PC-3 (cell line): ENCODE results near the gene SUSD4. TPM values are rescaled to one million over a fixed set of nuclear protein-coding genes. Genes with fewer than 3 reads are reported as not detected.

Source experiments
- ATAC-seq: fragments of 200-7000 bp; cut with Tn5 transposase; 2 replicates; pipeline ENCODE4 v1.9.1; 2020; ENCODE audit warnings: mild to moderate bottlenecking, moderate library complexity
- BruUV-seq: library from RNA; stranded (reverse); fragments of 400-500 nt; replicated peaks from 2 replicates; lab custom pipeline; 2021; lab: Mats Ljungman, UMichigan
- CTCF ChIA-PET: fragments of 300-600 bp; sonication (Branson Sonifier 250); formaldehyde crosslinking; loops from one replicate; lab custom pipeline; 2022; ENCODE audit warnings: antibody characterized with exemption; lab: Charles Lee
- POLR2A ChIA-PET: fragments of 300-600 bp; sonication (Branson Sonifier 250); formaldehyde crosslinking; loops from one replicate; lab custom pipeline; 2022; ENCODE audit warnings: antibody characterized with exemption; ENCODE audit not compliant: unreplicated experiment; lab: Charles Lee
- DNase-seq: peaks from one replicate; pipeline ENCODE4 v3.0.0-alpha.2; 2015
- H2AFZ ChIP-seq: fragments of 300-600 bp; sonication (generic); 2 replicates; pipeline ENCODE4 v1.6.0; 2016; ENCODE audit warnings: antibody characterized with exemption, low read length
- H3F3A ChIP-seq: fragments of 300-600 bp; sonication (generic); one replicate; pipeline ENCODE4 v1.6.0; 2017; ENCODE audit warnings: antibody characterized with exemption, low read length, control low read depth, mild to moderate bottlenecking; ENCODE audit not compliant: unreplicated experiment
- H3K27ac ChIP-seq: fragments of 300-600 bp; sonication (generic); 2 replicates; pipeline ENCODE4 v1.5.1; 2016; ENCODE audit warnings: mild to moderate bottlenecking, low read length
- H3K27me3 ChIP-seq: fragments of 300-600 bp; sonication (generic); 2 replicates; pipeline ENCODE4 v1.6.1; 2016; ENCODE audit warnings: low read length, mixed read lengths
- H3K36me3 ChIP-seq: fragments of 300-600 bp; sonication (generic); 2 replicates; pipeline ENCODE4 v1.6.1; 2016; ENCODE audit warnings: low read depth, mixed run types, low read length, mixed read lengths
- H3K4me1 ChIP-seq: fragments of 300-600 bp; sonication (generic); 2 replicates; pipeline ENCODE4 v1.5.1; 2016; ENCODE audit warnings: low read length; ENCODE audit not compliant: insufficient read depth
- H3K4me2 ChIP-seq: fragments of 300-600 bp; sonication (generic); 2 replicates; pipeline ENCODE4 v1.6.0; 2016; ENCODE audit warnings: low read length
- H3K4me3 ChIP-seq: fragments of 300-600 bp; sonication (generic); 2 replicates; pipeline ENCODE4 v1.5.1; 2016; ENCODE audit warnings: mild to moderate bottlenecking, low read length, mixed read lengths
- H3K79me2 ChIP-seq: fragments of 300-600 bp; sonication (generic); 2 replicates; pipeline ENCODE4 v1.6.1; 2017; ENCODE audit warnings: low read length, mixed read lengths
- H3K9ac ChIP-seq: fragments of 300-600 bp; sonication (generic); 2 replicates; pipeline ENCODE4 v1.6.0; 2016; ENCODE audit warnings: mild to moderate bottlenecking, low read length
- H3K9me2 ChIP-seq: fragments of 300-600 bp; sonication (generic); replicated peaks from 2 replicates; pipeline ENCODE4 v1.6.1; 2016; ENCODE audit warnings: mixed run types, low read length, mixed read lengths
- H3K9me3 ChIP-seq: fragments of 300-600 bp; sonication (generic); 2 replicates; pipeline ENCODE4 v1.6.1; 2016; ENCODE audit warnings: low read length, mixed read lengths
- H4K20me1 ChIP-seq: fragments of 300-600 bp; sonication (generic); 2 replicates; pipeline ENCODE4 v1.6.1; 2016; ENCODE audit warnings: low read length, mixed read lengths
- EZH2 ChIP-seq: fragments of 300-600 bp; sonication (generic); IDR thresholded peaks from one replicate; pipeline ENCODE4 v1.6.1; 2017; ENCODE audit warnings: antibody characterized with exemption, mild to moderate bottlenecking, low read length; ENCODE audit not compliant: unreplicated experiment
- EZH2phosphoT487 ChIP-seq: fragments of 300-600 bp; sonication (generic); IDR thresholded peaks from 2 replicates; pipeline ENCODE4 v1.6.1; 2018; ENCODE audit warnings: mild to moderate bottlenecking, antibody characterized with exemption, low read length, borderline replicate concordance
- intact Hi-C: fragments of 100-400 bp; cut with micrococcal nuclease; formaldehyde crosslinking; loops from 2 replicates; pipeline ENCODE4 v1.9.0; 2023
- total RNA-seq: library from RNA; depleted of rRNA; stranded (reverse); fragments of >200 nt; gene quantifications from 2 replicates; pipeline ENCODE4 v1.2.3, GENCODE V29; 2014
- TF ChIP-seq, protein P1 (sequence below): fragments of 300-600 bp; sonication (generic); conservative IDR thresholded peaks from 2 replicates; pipeline ENCODE4 v1.5.1; 2017; ENCODE audit warnings: antibody characterized with exemption, low read depth, mild to moderate bottlenecking, low read length

SUSD4 gene
- total RNA-seq, 1 experiment from 2014 or later: 5.2 TPM

- H2AFZ ChIP-seq: no peak overlapping the region
- no peaks in the 10 kb centered on the region for H3K9me2 ChIP-seq
- H3K27me3 ChIP-seq: no peaks in the 10 kb centered on the region
- CTCF ChIA-PET: no interaction called here
- H3F3A ChIP-seq: no peaks in the 10 kb centered on the region
- H3K4me2 ChIP-seq: no peak overlapping the region
- no peaks in the 10 kb centered on the region for H3K79me2 ChIP-seq
- no peak overlapping the region for H3K4me3 ChIP-seq
- no peaks in the 10 kb centered on the region for H4K20me1 ChIP-seq
- POLR2A ChIA-PET: no interaction called here
- intact Hi-C loops: no loop called here
- no peaks in the 10 kb centered on the region for H3K9me3 ChIP-seq
- no peak overlapping the region for H3K9ac ChIP-seq
- TF ChIP-seq EZH2phosphoT487: no peak
- TF ChIP-seq EZH2: no peak
- TF ChIP-seq, protein P1, sequence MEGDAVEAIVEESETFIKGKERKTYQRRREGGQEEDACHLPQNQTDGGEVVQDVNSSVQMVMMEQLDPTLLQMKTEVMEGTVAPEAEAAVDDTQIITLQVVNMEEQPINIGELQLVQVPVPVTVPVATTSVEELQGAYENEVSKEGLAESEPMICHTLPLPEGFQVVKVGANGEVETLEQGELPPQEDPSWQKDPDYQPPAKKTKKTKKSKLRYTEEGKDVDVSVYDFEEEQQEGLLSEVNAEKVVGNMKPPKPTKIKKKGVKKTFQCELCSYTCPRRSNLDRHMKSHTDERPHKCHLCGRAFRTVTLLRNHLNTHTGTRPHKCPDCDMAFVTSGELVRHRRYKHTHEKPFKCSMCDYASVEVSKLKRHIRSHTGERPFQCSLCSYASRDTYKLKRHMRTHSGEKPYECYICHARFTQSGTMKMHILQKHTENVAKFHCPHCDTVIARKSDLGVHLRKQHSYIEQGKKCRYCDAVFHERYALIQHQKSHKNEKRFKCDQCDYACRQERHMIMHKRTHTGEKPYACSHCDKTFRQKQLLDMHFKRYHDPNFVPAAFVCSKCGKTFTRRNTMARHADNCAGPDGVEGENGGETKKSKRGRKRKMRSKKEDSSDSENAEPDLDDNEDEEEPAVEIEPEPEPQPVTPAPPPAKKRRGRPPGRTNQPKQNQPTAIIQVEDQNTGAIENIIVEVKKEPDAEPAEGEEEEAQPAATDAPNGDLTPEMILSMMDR: no peak
- no peak overlapping the region for H3K27ac ChIP-seq
- no peak for DNase-seq
- no peaks in the 10 kb centered on the region for H3K36me3 ChIP-seq
- no peak for ATAC-seq
- no peaks in the 10 kb centered on the region for H3K4me1 ChIP-seq
- no TSS peak for BruUV-seq
Observed at GRCh38 chr1:223202376-223203033, 161.5 kb downstream of the SUSD4 start.

GRCh38 chr1:223201967-223202366 lies 162.0 kb downstream of the SUSD4 start:
- Histone ChIP-seq H3F3A (no peaks in the 10 kb centered on the region), H3K9me2 (no peaks in the 10 kb centered on the region), H3K9ac (no peak overlapping the region), H3K4me2 (no peak overlapping the region), H3K4me1 (no peaks in the 10 kb centered on the region), H3K4me3 (no peak overlapping the region), H2AFZ (no peak overlapping the region), H4K20me1 (no peaks in the 10 kb centered on the region), H3K27ac (no peak overlapping the region), H3K9me3 (no peaks in the 10 kb centered on the region), H3K27me3 (no peaks in the 10 kb centered on the region), H3K79me2 (no peaks in the 10 kb centered on the region), H3K36me3 (no peaks in the 10 kb centered on the region)
- BruUV-seq: no TSS peak
- TF ChIP-seq, protein P1: no peak
- no peak for TF ChIP-seq EZH2
- TF ChIP-seq EZH2phosphoT487: no peak
- ChIA-PET POLR2A (no interaction called here), CTCF (no interaction called here)
- intact Hi-C loops: no loop called here
- DNase-seq: no peak
- no peak for ATAC-seq

GRCh38 chr1:223200903-223201302 lies 163.1 kb downstream of the SUSD4 start:
- no peaks in the 10 kb centered on the region for H3K9me2 ChIP-seq
- POLR2A ChIA-PET: no interaction called here
- CTCF ChIA-PET: no interaction called here
- H3K4me3 ChIP-seq: no peak overlapping the region
- no peaks in the 10 kb centered on the region for H3K4me1 ChIP-seq
- no peaks in the 10 kb centered on the region for H3K79me2 ChIP-seq
- no TSS peak for BruUV-seq
- H3K9me3 ChIP-seq: no peaks in the 10 kb centered on the region
- H3K4me2 ChIP-seq: no peak overlapping the region
- ATAC-seq (no peak), DNase-seq (no peak)
- H3K9ac ChIP-seq: no peak overlapping the region
- no peaks in the 10 kb centered on the region for H4K20me1 ChIP-seq
- no peaks in the 10 kb centered on the region for H3K27me3 ChIP-seq
- H3F3A ChIP-seq: no peaks in the 10 kb centered on the region
- H3K36me3 ChIP-seq: no peaks in the 10 kb centered on the region
- H3K27ac ChIP-seq: no peak overlapping the region
- no peak overlapping the region for H2AFZ ChIP-seq
- intact Hi-C loops: no loop called here
- TF ChIP-seq, protein P1: no peak
- TF ChIP-seq EZH2phosphoT487 (no peak), EZH2 (no peak)
